ENCODE results near the gene KIF4B.
"Not testable (repeated sequence)": the region's sequence is repeated elsewhere in the genome, so short reads cannot be mapped to it uniquely, and the experiment has no call there.

- not testable (repeated sequence) for TF ChIP-seq CTCF (optimal IDR thresholded peaks at IDR 0.05 in 1 of 3, IDR thresholded peaks at IDR 0.05 in 1 of 3, conservative IDR thresholded peaks at IDR 0.05 in 1 of 3; ENCODE audit: extremely low read depth in 1 of 3, insufficient read depth in 2 of 3, low read length in 3 of 3); EZH2 (IDR thresholded peaks at IDR 0.05; ENCODE audit: low read length)
Measured at GRCh38 chr5:155035087-155035486, 21.5 kb downstream of the KIF4B start.

Measured in keratinocyte (primary cell).